ENCODE data around the gene CXCL11. TPM values are rescaled to one million over a fixed set of nuclear protein-coding genes. Genes with fewer than 3 reads are reported as not detected.

Gene CXCL11
- total and polyA plus RNA-seq, 9 donors: 0.18 to 1.1 (median 0.57) TPM; not detected in 6

GRCh38 chr4:75989846-75990528, 45.9 kb downstream of the CXCL11 start:
- H3K4me3 ChIP-seq: peak overlapping the region; percentile 72
- H3K4me1 ChIP-seq (ENCODE audit: insufficient read depth): peaks cover 5% of the 10 kb centered on the region
- H3K36me3 ChIP-seq: no peaks in the 10 kb centered on the region
- WGBS, 3 donors: 0 to 2% (median 1%) methylated on average over 20 of the region's 20 CpGs
- intact Hi-C loops (cut with DNase I): loop anchor here in 3 of 4 donors (5.0 to 10.0 kb wide), 3 partner anchors 75 to 515 kb away; no protein-coding TSS in a partner anchor
- TF ChIP-seq CTCF (IDR thresholded peaks at IDR 0.05) (no peak), POLR2A (IDR thresholded peaks at IDR 0.05) (no peak), EP300 (IDR thresholded peaks at IDR 0.05) (no peak)
- no peak for DNase-seq
- H3K9me3 ChIP-seq: no peaks in the 10 kb centered on the region
- no peaks in the 10 kb centered on the region for H3K27me3 ChIP-seq
- no peak overlapping the region for H3K27ac ChIP-seq

GRCh38 chr4:75985116-75985515, 50.8 kb downstream of the CXCL11 start:
- Histone ChIP-seq H3K4me3 (no peak overlapping the region), H3K9me3 (no peaks in the 10 kb centered on the region), H3K36me3 (no peaks in the 10 kb centered on the region), H3K4me1 (ENCODE audit: insufficient read depth) (peaks cover 2% of the 10 kb centered on the region), H3K27me3 (no peaks in the 10 kb centered on the region), H3K27ac (no peak overlapping the region)
- 70 to 79% (median 72%) methylated on average over 3 of the region's 3 CpGs for WGBS, 3 donors
- DNase-seq: no peak
- intact Hi-C loops (cut with DNase I): no loop called here
- no peak for TF ChIP-seq POLR2A (IDR thresholded peaks at IDR 0.05)
- TF ChIP-seq CTCF (IDR thresholded peaks at IDR 0.05): no peak
- TF ChIP-seq EP300 (IDR thresholded peaks at IDR 0.05): no peak

Other genes starting within 250 kb of the CXCL11 start
- not detected for gene PPEF2, start 133.6 kb downstream of the CXCL11 start, total RNA-seq
- not detected for gene PPEF2, start 133.6 kb downstream of the CXCL11 start, polyA plus RNA-seq
- gene NAAA, start 95.1 kb downstream of the CXCL11 start, total RNA-seq: 10 to 100 TPM in 5 of 7 donors, 1 to 10 TPM in 2; 6.2 to 46.7 (median 14.1) TPM
- gene NAAA, start 95.1 kb downstream of the CXCL11 start, polyA plus RNA-seq: 10 to 100 TPM in 1 of 2 donors, 1 to 10 TPM in 1; 6.3 to 22.9 TPM
- gene SDAD1, start 45.1 kb downstream of the CXCL11 start, total RNA-seq: 10 to 100 TPM; 25.6 to 51.6 (median 37.4) TPM
- 10 to 100 TPM; 16.9 to 31.7 TPM for gene SDAD1, start 45.1 kb downstream of the CXCL11 start, polyA plus RNA-seq
- gene CXCL9, start 28.6 kb downstream of the CXCL11 start, total RNA-seq: under 1 TPM in 3 of 7 donors, not detected in 4; 0.13 to 0.57 (median 0.20) TPM
- 1 to 10 TPM in 1 of 2 donors, under 1 TPM in 1; 0.06 to 8.2 TPM for gene CXCL9, start 28.6 kb downstream of the CXCL11 start, polyA plus RNA-seq
- 10 to 100 TPM in 1 of 7 donors, 1 to 10 TPM in 1, under 1 TPM in 2, not detected in 3; 0.24 to 17.3 (median 1.0) TPM for gene CXCL10, start 12.6 kb downstream of the CXCL11 start, total RNA-seq
- gene CXCL10, start 12.6 kb downstream of the CXCL11 start, polyA plus RNA-seq: 1 to 10 TPM in 1 of 2 donors, under 1 TPM in 1; 0.12 to 5.3 TPM
- under 1 TPM in 3 of 7 donors, not detected in 4; 0.41 to 0.83 (median 0.71) TPM for gene ART3, start 38.6 kb upstream of the CXCL11 start, total RNA-seq
- gene ART3, start 38.6 kb upstream of the CXCL11 start, polyA plus RNA-seq: 1 to 10 TPM in 1 of 2 donors, under 1 TPM in 1; 0.11 to 1.5 TPM
- 10 to 100 TPM; 26.1 to 53.8 (median 45.4) TPM for gene NUP54, start 112.3 kb upstream of the CXCL11 start, total RNA-seq
- 10 to 100 TPM; 25.2 to 33.4 TPM for gene NUP54, start 112.3 kb upstream of the CXCL11 start, polyA plus RNA-seq
- 100 to 1,000 TPM in 6 of 7 donors, 10 to 100 TPM in 1; 98.8 to 163 (median 132) TPM for gene SCARB2, start 177.8 kb upstream of the CXCL11 start, total RNA-seq
- gene SCARB2, start 177.8 kb upstream of the CXCL11 start, polyA plus RNA-seq: 100 to 1,000 TPM in 1 of 2 donors, 10 to 100 TPM in 1; 83.1 to 239 TPM
- 1 to 10 TPM in 5 of 7 donors, under 1 TPM in 2; 0.08 to 8.2 (median 2.3) TPM for gene FAM47E, start 215.7 kb upstream of the CXCL11 start, total RNA-seq
- 1 to 10 TPM in 1 of 2 donors, under 1 TPM in 1; 0.36 to 1.1 TPM for gene FAM47E, start 215.7 kb upstream of the CXCL11 start, polyA plus RNA-seq